Glutamatergic neuron (in vitro differentiated cells): ENCODE measurements around the gene NMT2. TPM values are rescaled to one million over a fixed set of nuclear protein-coding genes. Genes with fewer than 3 reads are reported as not detected.

ENCODE experiments used
- DNase-seq: peaks from one replicate; pipeline ENCODE4 v3.0.0; 2022
- H3K27ac Mint-ChIP-seq: one replicate; pipeline ENCODE4 v1.8.0; 2020; ENCODE audit warnings: mild to moderate bottlenecking, mixed read lengths, inconsistent platforms; ENCODE audit not compliant: unreplicated experiment
- H3K27me3 Mint-ChIP-seq: one replicate; pipeline ENCODE4 v1.8.0; 2020; ENCODE audit warnings: mild to moderate bottlenecking, moderate library complexity, mixed read lengths, inconsistent platforms; ENCODE audit not compliant: unreplicated experiment
- H3K36me3 Mint-ChIP-seq: one replicate; pipeline ENCODE4 v1.8.0; 2020; ENCODE audit warnings: mild to moderate bottlenecking, mixed read lengths, inconsistent platforms; ENCODE audit not compliant: unreplicated experiment
- H3K4me1 Mint-ChIP-seq: one replicate; pipeline ENCODE4 v1.8.0; 2020; ENCODE audit warnings: mild to moderate bottlenecking, low read depth, mixed read lengths, inconsistent platforms; ENCODE audit not compliant: unreplicated experiment
- H3K4me3 Mint-ChIP-seq: one replicate; pipeline ENCODE4 v1.8.0; 2020; ENCODE audit warnings: mild to moderate bottlenecking, mixed read lengths, inconsistent platforms; ENCODE audit not compliant: unreplicated experiment
- H3K9me3 Mint-ChIP-seq: one replicate; pipeline ENCODE4 v1.8.0; 2020; ENCODE audit warnings: mild to moderate bottlenecking, moderate library complexity, mixed read lengths, inconsistent platforms; ENCODE audit not compliant: unreplicated experiment
- CTCF ChIP-seq: fragments of 200-600 bp; sonication (generic); IDR thresholded peaks from one replicate; pipeline ENCODE4 v1.5.0; 2021; ENCODE audit not compliant: partially characterized antibody, unreplicated experiment
- total RNA-seq: library from RNA; stranded (reverse); fragmentation: NEBNext Ultra II Directional; extraction: Animal tissue kit (Norgen Biotek cat#: 25700); gene quantifications from one replicate; pipeline ENCODE4 v1.2.1, GENCODE V29; 2021; ENCODE audit not compliant: unreplicated experiment

Gene NMT2
- total RNA-seq, 1 donor from 2014 or later: 33.4 TPM

GRCh38 chr10:15097011-15097812 is 71.3 kb downstream of the NMT2 start, which contains the start of gene RPP38:
Gene RPP38, plus strand, starts transcription at chr10:15097355. Its CDS starts 5,960 bp downstream, at chr10:15103315.
- DNase-seq: peak; percentile 98
- H3K4me3 Mint-ChIP-seq: peak within 1 kb of the TSS; percentile 100
- H3K9me3 Mint-ChIP-seq: peaks cover 15% of the 10 kb centered on the region
- H3K36me3 Mint-ChIP-seq: no peaks in the 10 kb centered on the region
- peaks cover 2% of the 10 kb centered on the region for H3K27me3 Mint-ChIP-seq
- TF ChIP-seq CTCF: no peak
- H3K27ac Mint-ChIP-seq: peak within 1 kb of the TSS; percentile 99
- H3K4me1 Mint-ChIP-seq: peaks cover 3% of the 10 kb centered on the region

GRCh38 chr10:15096661-15097010 is 71.9 kb downstream of the NMT2 start:
- Mint-ChIP-seq H3K27me3 (peaks cover 2% of the 10 kb centered on the region), H3K9me3 (peaks cover 12% of the 10 kb centered on the region), H3K4me3 (peak overlapping the region; percentile 88), H3K4me1 (peaks cover 3% of the 10 kb centered on the region), H3K36me3 (no peaks in the 10 kb centered on the region), H3K27ac (peak overlapping the region; percentile 52)
- DNase-seq: no peak
- TF ChIP-seq CTCF: no peak

GRCh38 chr10:15092855-15093408 is 75.6 kb downstream of the NMT2 start:
- Mint-ChIP-seq H3K4me3 (no peak overlapping the region), H3K9me3 (peaks cover 10% of the 10 kb centered on the region), H3K27ac (no peak overlapping the region), H3K4me1 (no peaks in the 10 kb centered on the region), H3K27me3 (peaks cover 2% of the 10 kb centered on the region), H3K36me3 (no peaks in the 10 kb centered on the region)
- no peak for TF ChIP-seq CTCF
- no peak for DNase-seq

- H3K27ac Mint-ChIP-seq: no peak overlapping the region
- H3K27me3 Mint-ChIP-seq: peaks cover 2% of the 10 kb centered on the region
- no peaks in the 10 kb centered on the region for H3K36me3 Mint-ChIP-seq
- DNase-seq: no peak
- no peak overlapping the region for H3K4me3 Mint-ChIP-seq
- TF ChIP-seq CTCF: no peak
- H3K4me1 Mint-ChIP-seq: no peaks in the 10 kb centered on the region
- peaks cover 2% of the 10 kb centered on the region for H3K9me3 Mint-ChIP-seq
Observed at GRCh38 chr10:15091418-15091817, 77.1 kb downstream of the NMT2 start.

GRCh38 chr10:15088428-15089261 is 79.8 kb downstream of the NMT2 start, which contains the start of gene ACBD7:
Gene ACBD7, minus strand, starts transcription at chr10:15088776. Its CDS starts 48 bp downstream, at chr10:15088728.
- H3K27ac Mint-ChIP-seq: no peak within 1 kb of the TSS

More at GRCh38 chr10:15088428-15089261, 79.8 kb downstream of the NMT2 start, which contains the start of gene ACBD7:
- peak within 1 kb of the TSS; percentile 75 for H3K4me3 Mint-ChIP-seq
- no peaks in the 10 kb centered on the region for H3K36me3 Mint-ChIP-seq
- H3K4me1 Mint-ChIP-seq: no peaks in the 10 kb centered on the region
- H3K9me3 Mint-ChIP-seq: no peaks in the 10 kb centered on the region
- DNase-seq: peak; percentile 93
- no peaks in the 10 kb centered on the region for H3K27me3 Mint-ChIP-seq
- peak; percentile 72 for TF ChIP-seq CTCF
